ENCODE measurements around the gene SUSD3. TPM values are rescaled to one million over a fixed set of nuclear protein-coding genes. Genes with fewer than 3 reads are reported as not detected.

The SUSD3 gene
- total and polyA plus RNA-seq, 2 donors (not counting 3 experiments of a cell fraction or from before 2014, with no cell fraction given), result not detected

DNA sequence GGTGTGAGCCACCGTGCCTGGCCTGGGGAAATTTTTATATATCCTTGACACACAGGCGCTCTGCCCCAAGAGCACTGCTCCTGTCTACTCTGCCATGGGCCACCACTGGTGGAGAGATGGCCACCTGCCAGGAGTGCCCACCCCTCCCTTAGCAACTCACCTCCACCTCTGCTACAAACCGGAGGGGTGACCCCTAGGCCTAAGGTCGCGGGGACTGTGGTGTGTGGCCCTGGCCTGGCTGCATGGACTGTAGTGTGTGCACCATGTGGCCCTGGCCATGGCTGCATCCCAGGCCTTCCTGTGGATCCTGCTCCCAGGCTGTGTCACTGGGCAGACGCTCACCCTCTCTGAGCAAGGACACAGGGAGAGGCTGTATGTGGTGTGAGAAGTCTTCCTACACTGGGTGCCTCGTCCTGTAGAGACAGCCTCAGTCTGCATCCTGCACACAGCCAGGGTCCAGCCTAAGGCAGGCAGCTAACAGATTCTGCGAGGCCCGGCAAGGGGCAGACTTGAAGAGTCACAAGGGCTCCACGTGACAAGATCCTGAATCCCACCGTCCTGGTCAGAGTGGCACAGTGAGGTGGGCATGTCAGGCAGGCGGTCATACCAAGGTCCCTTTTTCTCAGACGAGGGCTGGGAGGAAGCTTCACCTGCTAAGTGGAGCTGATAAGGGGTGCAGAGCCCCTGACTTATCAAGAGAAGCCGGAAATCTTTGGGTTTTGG, 65.2 kb downstream of the SUSD3 start:
- no TSS peak for BruUV-seq (replicated peaks)
- CTCF ChIA-PET, result interaction anchor here (1.0 to 1.7 kb wide), 3 partner anchors 10 to 15 kb away, joined by 3 to 4 read pairs (median 4); partner anchors contain the start of gene NINJ1
- TF ChIP-seq, protein P1, sequence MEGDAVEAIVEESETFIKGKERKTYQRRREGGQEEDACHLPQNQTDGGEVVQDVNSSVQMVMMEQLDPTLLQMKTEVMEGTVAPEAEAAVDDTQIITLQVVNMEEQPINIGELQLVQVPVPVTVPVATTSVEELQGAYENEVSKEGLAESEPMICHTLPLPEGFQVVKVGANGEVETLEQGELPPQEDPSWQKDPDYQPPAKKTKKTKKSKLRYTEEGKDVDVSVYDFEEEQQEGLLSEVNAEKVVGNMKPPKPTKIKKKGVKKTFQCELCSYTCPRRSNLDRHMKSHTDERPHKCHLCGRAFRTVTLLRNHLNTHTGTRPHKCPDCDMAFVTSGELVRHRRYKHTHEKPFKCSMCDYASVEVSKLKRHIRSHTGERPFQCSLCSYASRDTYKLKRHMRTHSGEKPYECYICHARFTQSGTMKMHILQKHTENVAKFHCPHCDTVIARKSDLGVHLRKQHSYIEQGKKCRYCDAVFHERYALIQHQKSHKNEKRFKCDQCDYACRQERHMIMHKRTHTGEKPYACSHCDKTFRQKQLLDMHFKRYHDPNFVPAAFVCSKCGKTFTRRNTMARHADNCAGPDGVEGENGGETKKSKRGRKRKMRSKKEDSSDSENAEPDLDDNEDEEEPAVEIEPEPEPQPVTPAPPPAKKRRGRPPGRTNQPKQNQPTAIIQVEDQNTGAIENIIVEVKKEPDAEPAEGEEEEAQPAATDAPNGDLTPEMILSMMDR (IDR thresholded peaks at IDR 0.05; ENCODE audit: extremely low read depth in 1 of 2, insufficient read depth in 1 of 2, low read depth in 1 of 2, low read length in 2 of 2), result no peak
- TF ChIP-seq GATA2 (IDR thresholded peaks at IDR 0.05; ENCODE audit: insufficient read depth, insufficient read length, low read depth, low read length), result no peak
- no peak for TF ChIP-seq POLR2AphosphoS5 (IDR thresholded peaks at IDR 0.05; ENCODE audit: insufficient read depth, low read depth, low read length)
- no peak for TF ChIP-seq EZH2 (IDR thresholded peaks at IDR 0.05; ENCODE audit: borderline replicate concordance, low read depth, low read length, severe bottlenecking)
- no peak for TF ChIP-seq FOS (IDR thresholded peaks at IDR 0.05; ENCODE audit: borderline replicate concordance, insufficient read depth, low read length)
- TF ChIP-seq, protein P2, sequence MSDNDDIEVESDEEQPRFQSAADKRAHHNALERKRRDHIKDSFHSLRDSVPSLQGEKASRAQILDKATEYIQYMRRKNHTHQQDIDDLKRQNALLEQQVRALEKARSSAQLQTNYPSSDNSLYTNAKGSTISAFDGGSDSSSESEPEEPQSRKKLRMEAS (IDR thresholded peaks at IDR 0.05; ENCODE audit: insufficient read depth, insufficient read length), result no peak
- no peak for TF ChIP-seq POLR2A (IDR thresholded peaks at IDR 0.05; ENCODE audit: low read depth, low read length)
- TF ChIP-seq JUN (IDR thresholded peaks at IDR 0.05; ENCODE audit: borderline replicate concordance, insufficient read depth, insufficient read length, low read depth), result no peak
- no peak for TF ChIP-seq MYC (IDR thresholded peaks at IDR 0.05; ENCODE audit: low read depth, low read length)
- intact Hi-C loops (cut with micrococcal nuclease) (no loop called here), dilution Hi-C loops (cut with MboI; ENCODE audit: extremely low pct_ligation_motif_present, low sequenced_read_pairs) (no loop called here)
- no peak for DNase-seq (ENCODE audit: low read depth, low spot score)
- Histone ChIP-seq H3K79me2 (ENCODE audit: control insufficient read depth, insufficient read depth, low read length) (peaks cover 5% of the 10 kb centered on the region), H3K4me1 (ENCODE audit: control insufficient read depth, extremely low read depth, insufficient read depth, low read length) (peaks cover 30% of the 10 kb centered on the region), H3K36me3 (ENCODE audit: control insufficient read depth in 2 of 2, extremely low read depth in 1 of 2, insufficient read depth in 2 of 2, low read length in 2 of 2) (peaks cover 0 to 15% of the 10 kb centered on the region in 2 experiments), H3K4me3 (replicated peaks in 1 of 3; ENCODE audit: insufficient read depth in 1 of 3, low read depth in 1 of 3, low read length in 3 of 3) (no peak overlapping the region), H3K9me3 (replicated peaks; ENCODE audit: control insufficient read depth, insufficient read depth, low read length) (no peaks in the 10 kb centered on the region), H3K9me1 (replicated peaks; ENCODE audit: control insufficient read depth, extremely low read depth, insufficient read depth, low read length) (no peaks in the 10 kb centered on the region), H3K27ac (ENCODE audit: insufficient read depth, low read depth, low read length) (no peak overlapping the region), H4K20me1 (replicated peaks; ENCODE audit: control insufficient read depth, extremely low read depth, insufficient read depth, low read length) (no peaks in the 10 kb centered on the region), H2AFZ (ENCODE audit: low read depth, low read length) (no peak overlapping the region), H3K27me3 (ENCODE audit: control insufficient read depth in 2 of 2, insufficient read depth in 2 of 2, low read length in 2 of 2) (no peaks in the 10 kb centered on the region), H3K4me2 (ENCODE audit: insufficient read depth, low read length) (no peak overlapping the region), H3K9ac (replicated peaks; ENCODE audit: extremely low read depth, insufficient read depth, low read length) (no peak overlapping the region)
- FAIRE-seq, result no peak
- POLR2A ChIA-PET, result no interaction called here

Data from endothelial cell of umbilical vein (primary cell).